K562 (cell line): ENCODE data around the gene CCSER2. TPM values are rescaled to one million over a fixed set of nuclear protein-coding genes. Genes with fewer than 3 reads are reported as not detected.
"Not testable (repeated sequence)": the region's sequence is repeated elsewhere in the genome, so short reads cannot be mapped to it uniquely, and the experiment has no call there.

Experiments
- ADNP ChIP-seq: fragments of 200-800 bp; sonication (Bioruptor generic); IDR thresholded peaks from 2 replicates; pipeline ENCODE4 v1.6.1; 2016; ENCODE audit warnings: missing genetic modification characterization, missing compliant biosample characterization
- CEBPB ChIP-seq: fragments of 450-650 bp; IDR thresholded peaks from 2 replicates; pipeline ENCODE4 v1.6.1; 2016; ENCODE audit warnings: missing genetic modification characterization, missing compliant biosample characterization
- DPF2 ChIP-seq: fragments of 450-650 bp; IDR thresholded peaks from 2 replicates; pipeline ENCODE4 v1.6.1; 2016
- EGR1 ChIP-seq: fragments of 450-650 bp; conservative IDR thresholded peaks from 2 replicates; pipeline ENCODE4 v1.6.1; 2017; ENCODE audit warnings: mild to moderate bottlenecking
- EHMT2 ChIP-seq: fragments of 450-650 bp; IDR thresholded peaks from 2 replicates; pipeline ENCODE4 v1.6.1; 2018; ENCODE audit warnings: antibody characterized with exemption
- ESRRA ChIP-seq: fragments of 450-650 bp; IDR thresholded peaks from 2 replicates; pipeline ENCODE4 v1.6.1; 2014; ENCODE audit warnings: low read depth, mild to moderate bottlenecking, moderate library complexity, borderline replicate concordance
- ETV5 ChIP-seq: sonication (generic); formaldehyde crosslinking; IDR thresholded peaks from 2 replicates; pipeline ENCODE4 v1.4.0; 2020; ENCODE audit warnings: low read depth, mild to moderate bottlenecking, missing genetic modification reagents
- FOXA3 ChIP-seq, 2 experiments: fragments of 450-650 bp in 1 of 2; sonication (generic) in 1 of 2; formaldehyde crosslinking; IDR thresholded peaks in 1 of 2; conservative IDR thresholded peaks in 1 of 2; 2 replicates each; pipeline versions ENCODE4 v1.4.0 to v1.8.0; 2020 to 2022; ENCODE audit warnings: mild to moderate bottlenecking in 2 of 2, missing genetic modification reagents in 1 of 2
- GABPA ChIP-seq: fragments of 200-800 bp; sonication (Bioruptor generic); conservative IDR thresholded peaks from 2 replicates; pipeline ENCODE4 v1.6.1; 2016; ENCODE audit warnings: low read depth, missing genetic modification characterization, missing compliant biosample characterization
- HDAC1 ChIP-seq, 2 experiments: fragments of 450-650 bp; IDR thresholded peaks; 2 replicates each; pipeline ENCODE4 v1.6.1; 2016 to 2017; ENCODE audit warnings: inconsistent platforms in 1 of 2, mild to moderate bottlenecking in 1 of 2, moderate library complexity in 1 of 2
- HDAC2 ChIP-seq: fragments of 450-650 bp; IDR thresholded peaks from 2 replicates; pipeline ENCODE4 v1.6.1; 2016; ENCODE audit warnings: mild to moderate bottlenecking
- HDAC3 ChIP-seq: fragments of 450-650 bp; IDR thresholded peaks from 2 replicates; pipeline ENCODE4 v1.6.1; 2018; ENCODE audit warnings: borderline replicate concordance, mild to moderate bottlenecking, moderate library complexity; ENCODE audit not compliant: partially characterized antibody
- HES1 ChIP-seq: fragments of 450-650 bp; IDR thresholded peaks from 2 replicates; pipeline ENCODE4 v1.6.1; 2016; ENCODE audit warnings: low read depth, mild to moderate bottlenecking, moderate library complexity
- MTA2 ChIP-seq: fragments of 450-650 bp; IDR thresholded peaks from 2 replicates; pipeline ENCODE4 v1.6.1; 2016; ENCODE audit warnings: low read depth
- NCOA2 ChIP-seq, 2 experiments: fragments of 450-650 bp; IDR thresholded peaks; 2 replicates each; pipeline ENCODE4 v1.6.1; 2018; ENCODE audit warnings: mild to moderate bottlenecking in 2 of 2, moderate library complexity in 1 of 2; ENCODE audit not compliant: partially characterized antibody in 2 of 2
- NR2C1 ChIP-seq, 2 experiments: fragments of 450-650 bp; IDR thresholded peaks; 2 replicates each; pipeline ENCODE4 v1.6.1; 2017; ENCODE audit warnings: mild to moderate bottlenecking in 2 of 2, antibody characterized with exemption in 1 of 2, inconsistent platforms in 1 of 2, missing compliant biosample characterization in 1 of 2, missing genetic modification characterization in 1 of 2
- NR2C2 ChIP-seq, 2 experiments: fragments of 200-800 bp in 1 of 2; sonication (Bioruptor generic) in 1 of 2; sonication (generic) in 1 of 2; formaldehyde crosslinking in 1 of 2; IDR thresholded peaks; 2 replicates each; pipeline versions ENCODE4 v1.6.1 to v1.8.0; 2016 to 2022; ENCODE audit warnings: mild to moderate bottlenecking in 1 of 2, missing compliant biosample characterization in 1 of 2, missing genetic modification characterization in 1 of 2, missing genetic modification reagents in 1 of 2
- RCOR1 ChIP-seq, 2 experiments: IDR thresholded peaks; 2 replicates each; pipeline ENCODE4 v1.6.1; 2012; ENCODE audit warnings: low read depth in 2 of 2, low read length in 2 of 2, borderline replicate concordance in 1 of 2, improper control_type of control experiment in 1 of 2
- SMARCA5 ChIP-seq: fragments of 450-650 bp; IDR thresholded peaks from 2 replicates; pipeline ENCODE4 v1.6.1; 2016
- ZNF395 ChIP-seq: fragments of 200-800 bp; sonication (Bioruptor generic); IDR thresholded peaks from 2 replicates; pipeline ENCODE4 v1.6.1; 2017; ENCODE audit warnings: missing genetic modification characterization, missing compliant biosample characterization
- ZNF592 ChIP-seq: fragments of 450-650 bp; IDR thresholded peaks from 2 replicates; pipeline ENCODE4 v1.6.1; 2017; ENCODE audit warnings: antibody characterized with exemption, mild to moderate bottlenecking
- polyA plus RNA-seq, 8 experiments: library from polyadenylated mRNA; depleted of rRNA in 4 of 8; stranded (reverse) in 5 of 8; unstranded in 3 of 8; fragments of >200 nt; fragmentation: Nextera tagmentation in 2 of 8; fragmentation: Illumina TruSeq in 1 of 8; extraction: Ambion mirVana in 2 of 8; extraction: Trizol in 1 of 8; gene quantifications; 2 replicates each; pipeline versions ENCODE4 v1.2.1 to v1.2.3, GENCODE V29; 2011 to 2014; ENCODE audit warnings: inconsistent platforms in 1 of 8, missing spikeins in 1 of 8
- total RNA-seq, 7 experiments: library from RNA; depleted of rRNA in 6 of 7; stranded (reverse); fragments of >200 nt in 6 of 7; fragmentation: Illumina TruSeq in 2 of 7; extraction: Trizol in 2 of 7; gene quantifications; 2 replicates each; pipeline versions ENCODE4 v1.2.1 to v1.2.3, GENCODE V29; 2011 to 2021; ENCODE audit warnings: low replicate concordance in 1 of 7

CCSER2 gene
- total and polyA plus RNA-seq, 9 of the 15 experiments (the other 6 are each of a cell fraction or from before 2014, with no cell fraction given) = 2.7 to 15.1 (median 9.7) TPM

- TF ChIP-seq HDAC3 (peak; percentile 31), GABPA (tag) (0 out of 2 replicates have a peak, but pooled peaks have one; percentile 6), ZNF395 (0 out of 2 replicates have a peak, but pooled peaks have one; percentile 16), RCOR1 (IDR thresholded peaks at IDR 0.05; ENCODE audit: borderline replicate concordance in 1 of 2, low read depth in 2 of 2, low read length in 2 of 2) (0 out of 4 replicates have a peak, but pooled peaks of 1 of the 2 experiments have one; percentile 4), MTA2 (0 out of 2 replicates have a peak, but pooled peaks have one; percentile 4), CEBPB (tag) (peak; percentile 62; the same call in 1 of the 2 replicates), ESRRA (0 out of 2 replicates have a peak, but pooled peaks have one; percentile 43), FOXA3 (CRISPR knock-in tag; conservative IDR thresholded peaks at IDR 0.05 in 1 of 2, IDR thresholded peaks at IDR 0.05 in 1 of 2) (peak; percentile 18 to 56; a peak in 1 of 4 replicates), ADNP (0 out of 2 replicates have a peak, but pooled peaks have one; percentile 23), EGR1 (0 out of 2 replicates have a peak, but pooled peaks have one; percentile 9), ZNF592 (0 out of 2 replicates have a peak, but pooled peaks have one; percentile 38), SMARCA5 (0 out of 2 replicates have a peak, but pooled peaks have one; percentile 70), ETV5 (CRISPR knock-in tag) (0 out of 2 replicates have a peak, but pooled peaks have one; percentile 26), HDAC2 (peak; percentile 38), HES1 (peak; percentile 63; the same call in 1 of the 2 replicates), NCOA2 (IDR thresholded peaks at IDR 0.05; ENCODE audit: partially characterized antibody in 2 of 2) (peak in 1 of 2 experiments; percentile 8), NR2C2 (tag; IDR thresholded peaks at IDR 0.05) (0 out of 2 replicates have a peak, but pooled peaks have one; percentile 4), DPF2 (peak; percentile 54), EHMT2 (0 out of 2 replicates have a peak, but pooled peaks have one; percentile 18), NR2C1 (IDR thresholded peaks at IDR 0.05) (peak; percentile 38; the same call in 1 of the 2 replicates), HDAC1 (IDR thresholded peaks at IDR 0.05) (peak in 1 of 2 experiments; percentile 29; a peak in 1 of 4 replicates)
- not testable (repeated sequence) for TF ChIP-seq NR2C2 (CRISPR knock-in tag; IDR thresholded peaks at IDR 0.05); NR2C1 (tag; IDR thresholded peaks at IDR 0.05)
Measured at GRCh38 chr10:84326995-84327394, 1.4 kb upstream of the CCSER2 start (continued).
